ENCODE data around the gene GBP5.

Gene GBP5

DNA sequence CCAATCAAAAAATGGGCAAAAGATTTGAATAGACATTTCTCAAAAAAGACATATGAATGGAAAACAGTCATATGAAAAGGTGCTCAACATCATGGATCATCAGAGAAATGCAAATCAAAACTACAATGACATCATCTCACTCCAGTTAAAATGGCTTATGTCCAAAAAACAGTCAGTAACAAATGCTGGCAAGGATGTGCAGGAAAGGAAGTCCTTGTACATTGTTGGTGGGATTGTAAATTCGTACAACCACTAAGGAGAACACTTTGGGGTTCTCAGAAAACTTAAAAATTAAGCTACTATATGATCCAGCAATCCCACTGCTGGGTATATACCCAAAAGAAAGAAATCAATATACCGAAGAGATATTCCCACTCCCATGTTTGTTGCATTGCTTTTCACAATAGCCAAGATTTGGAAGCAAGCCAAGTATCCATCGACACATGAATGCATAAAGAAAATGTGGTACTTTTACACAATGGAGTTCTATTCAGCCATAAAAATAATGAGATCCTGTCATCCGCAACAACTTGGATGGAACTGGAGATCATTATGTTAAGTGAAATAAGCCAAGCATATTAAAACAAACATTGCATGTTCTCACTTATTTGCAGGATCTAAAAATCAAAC, 17.9 kb downstream of the GBP5 start:
- no peak for DNase-seq (ENCODE audit: low spot score)

DNA sequence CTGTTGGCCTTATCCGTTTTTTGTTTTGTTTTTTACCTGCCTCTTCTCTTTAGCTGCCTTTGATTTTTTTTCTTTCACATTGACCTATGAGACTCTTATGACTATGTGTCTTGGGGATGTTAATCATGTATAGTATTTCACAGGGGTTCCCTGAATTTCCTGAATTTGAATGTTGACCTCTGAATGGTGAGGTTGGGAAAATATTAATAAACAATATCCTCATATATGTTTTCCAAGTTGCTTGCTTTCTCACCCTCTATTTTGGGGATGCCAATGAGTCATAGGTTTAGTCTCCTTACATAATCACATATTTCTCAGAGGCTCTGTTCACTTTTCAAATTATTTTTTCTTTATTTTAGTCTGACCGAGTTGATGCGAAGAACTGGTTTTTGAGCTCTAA, 29.6 kb downstream of the GBP5 start:
- DNase-seq (ENCODE audit: low spot score) = no peak
- no peak for TF ChIP-seq CTCF (IDR thresholded peaks at IDR 0.05; ENCODE audit: extremely low read depth, missing control alignments)

More for the DNA sequence above, 17.9 kb downstream of the GBP5 start:
- no peak for TF ChIP-seq CTCF (IDR thresholded peaks at IDR 0.05; ENCODE audit: extremely low read depth, missing control alignments)

Data from GM20000 (cell line).